Measurements from ENCODE around the gene HDLBP.

DNA sequence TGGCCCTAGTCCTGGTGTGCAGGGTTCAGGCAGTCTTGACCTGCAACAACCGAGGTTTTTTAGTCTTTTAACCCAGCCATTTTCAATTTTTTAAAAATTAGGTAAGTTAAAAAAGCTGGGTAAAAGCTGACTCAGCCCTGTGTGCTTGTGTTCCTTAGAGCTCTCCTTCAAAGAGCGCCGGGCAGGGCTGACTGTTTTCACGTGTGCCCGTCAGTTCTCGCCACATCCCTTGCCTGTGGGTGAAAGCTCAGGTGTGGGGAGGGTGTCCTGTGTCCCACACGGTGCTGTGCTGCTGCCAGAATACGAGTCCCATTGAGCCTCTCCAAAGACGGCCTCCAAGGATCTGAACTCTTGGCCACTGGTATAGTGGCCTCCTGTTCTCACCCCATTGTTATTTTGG, 132.3 kb downstream of the HDLBP start:
- TF ChIP-seq, protein P1, sequence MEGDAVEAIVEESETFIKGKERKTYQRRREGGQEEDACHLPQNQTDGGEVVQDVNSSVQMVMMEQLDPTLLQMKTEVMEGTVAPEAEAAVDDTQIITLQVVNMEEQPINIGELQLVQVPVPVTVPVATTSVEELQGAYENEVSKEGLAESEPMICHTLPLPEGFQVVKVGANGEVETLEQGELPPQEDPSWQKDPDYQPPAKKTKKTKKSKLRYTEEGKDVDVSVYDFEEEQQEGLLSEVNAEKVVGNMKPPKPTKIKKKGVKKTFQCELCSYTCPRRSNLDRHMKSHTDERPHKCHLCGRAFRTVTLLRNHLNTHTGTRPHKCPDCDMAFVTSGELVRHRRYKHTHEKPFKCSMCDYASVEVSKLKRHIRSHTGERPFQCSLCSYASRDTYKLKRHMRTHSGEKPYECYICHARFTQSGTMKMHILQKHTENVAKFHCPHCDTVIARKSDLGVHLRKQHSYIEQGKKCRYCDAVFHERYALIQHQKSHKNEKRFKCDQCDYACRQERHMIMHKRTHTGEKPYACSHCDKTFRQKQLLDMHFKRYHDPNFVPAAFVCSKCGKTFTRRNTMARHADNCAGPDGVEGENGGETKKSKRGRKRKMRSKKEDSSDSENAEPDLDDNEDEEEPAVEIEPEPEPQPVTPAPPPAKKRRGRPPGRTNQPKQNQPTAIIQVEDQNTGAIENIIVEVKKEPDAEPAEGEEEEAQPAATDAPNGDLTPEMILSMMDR (IDR thresholded peaks at IDR 0.05 in 8 of 11, conservative IDR thresholded peaks at IDR 0.05 in 3 of 11) = no peak
- no peak for TF ChIP-seq POLR2A (IDR thresholded peaks at IDR 0.05)

Measured in spleen (tissue), 7 donors.